C4-2B (cell line): ENCODE measurements around the gene TGIF2.

Experiments
- ZFX ChIP-seq: fragments of 450-650 bp; IDR thresholded peaks from 2 replicates; pipeline ENCODE4 v1.6.1; 2017
- TF ChIP-seq, protein P1 (sequence below): fragments of 450-650 bp; conservative IDR thresholded peaks from 2 replicates; pipeline ENCODE4 v1.5.1; 2017; ENCODE audit warnings: mild to moderate bottlenecking

DNA sequence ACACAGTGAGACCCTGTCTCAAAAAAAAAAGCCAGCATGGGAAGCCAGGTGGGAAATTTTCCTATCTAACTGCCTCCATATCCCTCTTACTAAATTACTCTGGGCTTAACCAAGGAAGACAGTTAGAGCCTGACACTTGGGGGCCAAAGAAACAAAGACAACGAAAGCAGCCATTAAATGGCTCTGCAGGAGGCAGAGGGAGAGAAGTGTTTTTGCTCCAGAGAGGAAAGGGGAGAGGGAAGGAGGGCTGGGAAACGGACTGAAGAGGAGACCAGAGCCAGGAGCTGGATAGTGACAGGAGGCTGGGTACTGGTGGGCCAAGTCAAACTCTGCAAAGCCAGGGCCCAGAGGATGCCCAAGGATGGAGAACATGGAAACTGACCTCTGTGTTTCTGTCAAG is 10.7 kb upstream of the TGIF2 start:
- TF ChIP-seq, protein P1, sequence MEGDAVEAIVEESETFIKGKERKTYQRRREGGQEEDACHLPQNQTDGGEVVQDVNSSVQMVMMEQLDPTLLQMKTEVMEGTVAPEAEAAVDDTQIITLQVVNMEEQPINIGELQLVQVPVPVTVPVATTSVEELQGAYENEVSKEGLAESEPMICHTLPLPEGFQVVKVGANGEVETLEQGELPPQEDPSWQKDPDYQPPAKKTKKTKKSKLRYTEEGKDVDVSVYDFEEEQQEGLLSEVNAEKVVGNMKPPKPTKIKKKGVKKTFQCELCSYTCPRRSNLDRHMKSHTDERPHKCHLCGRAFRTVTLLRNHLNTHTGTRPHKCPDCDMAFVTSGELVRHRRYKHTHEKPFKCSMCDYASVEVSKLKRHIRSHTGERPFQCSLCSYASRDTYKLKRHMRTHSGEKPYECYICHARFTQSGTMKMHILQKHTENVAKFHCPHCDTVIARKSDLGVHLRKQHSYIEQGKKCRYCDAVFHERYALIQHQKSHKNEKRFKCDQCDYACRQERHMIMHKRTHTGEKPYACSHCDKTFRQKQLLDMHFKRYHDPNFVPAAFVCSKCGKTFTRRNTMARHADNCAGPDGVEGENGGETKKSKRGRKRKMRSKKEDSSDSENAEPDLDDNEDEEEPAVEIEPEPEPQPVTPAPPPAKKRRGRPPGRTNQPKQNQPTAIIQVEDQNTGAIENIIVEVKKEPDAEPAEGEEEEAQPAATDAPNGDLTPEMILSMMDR, result no peak
- TF ChIP-seq ZFX, result no peak
